WTC11 (cell line): ENCODE measurements around the gene ZNF883.

ENCODE experiments used
- E2F5 ChIP-seq: sonication (generic); formaldehyde crosslinking; IDR thresholded peaks from 2 replicates; pipeline ENCODE4 v1.8.1; 2022; ENCODE audit warnings: mild to moderate bottlenecking, moderate library complexity, missing genetic modification reagents
- ETV6 ChIP-seq: sonication (generic); formaldehyde crosslinking; IDR thresholded peaks from 2 replicates; pipeline ENCODE4 v1.8.1; 2022; ENCODE audit warnings: mild to moderate bottlenecking, missing genetic modification reagents
- FOXP1 ChIP-seq: sonication (generic); formaldehyde crosslinking; IDR thresholded peaks from 2 replicates; pipeline ENCODE4 v1.8.0; 2022; ENCODE audit warnings: missing genetic modification reagents, mild to moderate bottlenecking, moderate library complexity, borderline replicate concordance
- HMGXB4 ChIP-seq: sonication (generic); formaldehyde crosslinking; IDR thresholded peaks from 2 replicates; pipeline ENCODE4 v1.8.1; 2023; ENCODE audit warnings: mild to moderate bottlenecking, moderate library complexity, missing genetic modification reagents
- MYBL2 ChIP-seq: sonication (generic); formaldehyde crosslinking; IDR thresholded peaks from 2 replicates; pipeline ENCODE4 v1.8.1; 2023; ENCODE audit warnings: mild to moderate bottlenecking, moderate library complexity, missing genetic modification reagents
- NFYB ChIP-seq: sonication (generic); formaldehyde crosslinking; conservative IDR thresholded peaks from 2 replicates; pipeline ENCODE4 v1.8.0; 2022; ENCODE audit warnings: low read depth, missing genetic modification reagents
- SMAD3 ChIP-seq: sonication (generic); formaldehyde crosslinking; IDR thresholded peaks from 2 replicates; pipeline ENCODE4 v1.8.0; 2022; ENCODE audit warnings: missing genetic modification reagents, mild to moderate bottlenecking, borderline replicate concordance
- SP1 ChIP-seq: sonication (generic); formaldehyde crosslinking; conservative IDR thresholded peaks from 2 replicates; pipeline ENCODE4 v1.8.1; 2022; ENCODE audit warnings: missing genetic modification reagents
- USF2 ChIP-seq: sonication (generic); formaldehyde crosslinking; IDR thresholded peaks from 2 replicates; pipeline ENCODE4 v1.8.1; 2023; ENCODE audit warnings: mild to moderate bottlenecking, missing genetic modification reagents, moderate library complexity
- ZNF121 ChIP-seq: sonication (generic); formaldehyde crosslinking; IDR thresholded peaks from 2 replicates; pipeline ENCODE4 v1.8.0; 2023; ENCODE audit warnings: missing genetic modification reagents
- ZNF138 ChIP-seq: sonication (generic); formaldehyde crosslinking; conservative IDR thresholded peaks from 2 replicates; pipeline ENCODE4 v1.8.1; 2022; ENCODE audit warnings: mild to moderate bottlenecking, moderate library complexity, missing genetic modification reagents
- ZNF263 ChIP-seq: sonication (generic); formaldehyde crosslinking; IDR thresholded peaks from 2 replicates; pipeline ENCODE4 v1.8.1; 2022; ENCODE audit warnings: low read depth, mild to moderate bottlenecking, moderate library complexity, missing genetic modification reagents
- TF ChIP-seq, protein P1 (sequence below): fragments of 200-600 bp; IDR thresholded peaks from 2 replicates; pipeline ENCODE4 v1.8.0; 2022; ENCODE audit warnings: antibody characterized with exemption

- TF ChIP-seq USF2 (CRISPR knock-in tag) (no peak), FOXP1 (CRISPR knock-in tag) (no peak), ZNF263 (CRISPR knock-in tag) (no peak), ZNF121 (CRISPR knock-in tag) (no peak), SP1 (CRISPR knock-in tag) (no peak), SMAD3 (CRISPR knock-in tag) (no peak), MYBL2 (CRISPR knock-in tag) (no peak), ZNF138 (CRISPR knock-in tag) (no peak), HMGXB4 (CRISPR knock-in tag) (no peak), E2F5 (CRISPR knock-in tag) (no peak), ETV6 (CRISPR knock-in tag) (no peak), NFYB (CRISPR knock-in tag) (no peak)
- TF ChIP-seq, protein P1, sequence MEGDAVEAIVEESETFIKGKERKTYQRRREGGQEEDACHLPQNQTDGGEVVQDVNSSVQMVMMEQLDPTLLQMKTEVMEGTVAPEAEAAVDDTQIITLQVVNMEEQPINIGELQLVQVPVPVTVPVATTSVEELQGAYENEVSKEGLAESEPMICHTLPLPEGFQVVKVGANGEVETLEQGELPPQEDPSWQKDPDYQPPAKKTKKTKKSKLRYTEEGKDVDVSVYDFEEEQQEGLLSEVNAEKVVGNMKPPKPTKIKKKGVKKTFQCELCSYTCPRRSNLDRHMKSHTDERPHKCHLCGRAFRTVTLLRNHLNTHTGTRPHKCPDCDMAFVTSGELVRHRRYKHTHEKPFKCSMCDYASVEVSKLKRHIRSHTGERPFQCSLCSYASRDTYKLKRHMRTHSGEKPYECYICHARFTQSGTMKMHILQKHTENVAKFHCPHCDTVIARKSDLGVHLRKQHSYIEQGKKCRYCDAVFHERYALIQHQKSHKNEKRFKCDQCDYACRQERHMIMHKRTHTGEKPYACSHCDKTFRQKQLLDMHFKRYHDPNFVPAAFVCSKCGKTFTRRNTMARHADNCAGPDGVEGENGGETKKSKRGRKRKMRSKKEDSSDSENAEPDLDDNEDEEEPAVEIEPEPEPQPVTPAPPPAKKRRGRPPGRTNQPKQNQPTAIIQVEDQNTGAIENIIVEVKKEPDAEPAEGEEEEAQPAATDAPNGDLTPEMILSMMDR, result peak; percentile 44
These were observed 40.6 kb downstream of the ZNF883 start for GRCh38 chr9:112971415-112971814.
